ENCODE results near the gene MYO10.

DNA sequence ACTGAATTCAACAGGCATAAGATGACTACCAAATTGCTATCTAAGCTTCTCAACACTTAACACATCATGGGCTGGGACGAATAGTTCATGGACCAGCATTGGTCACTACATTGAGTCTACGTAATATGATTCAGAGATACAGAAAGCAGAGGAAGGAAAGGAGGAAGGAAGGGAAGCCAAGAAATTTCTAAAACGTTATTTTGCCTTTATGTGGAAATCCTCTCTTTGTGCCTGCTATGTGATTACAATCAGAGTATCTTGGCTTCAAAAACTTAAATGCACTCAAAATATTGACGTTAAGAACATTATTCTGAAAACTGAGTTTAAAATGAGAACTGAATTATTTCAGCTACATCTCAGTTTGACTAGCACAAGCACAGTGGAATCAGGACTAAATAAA, 231.1 kb downstream of the MYO10 start:
- TF ChIP-seq, protein P1, sequence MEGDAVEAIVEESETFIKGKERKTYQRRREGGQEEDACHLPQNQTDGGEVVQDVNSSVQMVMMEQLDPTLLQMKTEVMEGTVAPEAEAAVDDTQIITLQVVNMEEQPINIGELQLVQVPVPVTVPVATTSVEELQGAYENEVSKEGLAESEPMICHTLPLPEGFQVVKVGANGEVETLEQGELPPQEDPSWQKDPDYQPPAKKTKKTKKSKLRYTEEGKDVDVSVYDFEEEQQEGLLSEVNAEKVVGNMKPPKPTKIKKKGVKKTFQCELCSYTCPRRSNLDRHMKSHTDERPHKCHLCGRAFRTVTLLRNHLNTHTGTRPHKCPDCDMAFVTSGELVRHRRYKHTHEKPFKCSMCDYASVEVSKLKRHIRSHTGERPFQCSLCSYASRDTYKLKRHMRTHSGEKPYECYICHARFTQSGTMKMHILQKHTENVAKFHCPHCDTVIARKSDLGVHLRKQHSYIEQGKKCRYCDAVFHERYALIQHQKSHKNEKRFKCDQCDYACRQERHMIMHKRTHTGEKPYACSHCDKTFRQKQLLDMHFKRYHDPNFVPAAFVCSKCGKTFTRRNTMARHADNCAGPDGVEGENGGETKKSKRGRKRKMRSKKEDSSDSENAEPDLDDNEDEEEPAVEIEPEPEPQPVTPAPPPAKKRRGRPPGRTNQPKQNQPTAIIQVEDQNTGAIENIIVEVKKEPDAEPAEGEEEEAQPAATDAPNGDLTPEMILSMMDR (IDR thresholded peaks at IDR 0.05 in 4 of 5, conservative IDR thresholded peaks at IDR 0.05 in 1 of 5), result no peak
- no peak for TF ChIP-seq POLR2A (IDR thresholded peaks at IDR 0.05)
